IMR-90 (cell line): ENCODE measurements around the gene ZNF771. TPM values are rescaled to one million over a fixed set of nuclear protein-coding genes. Genes with fewer than 3 reads are reported as not detected.

Source experiments
- ATAC-seq: fragments of 200-7000 bp; cut with Tn5 transposase; 2 replicates; pipeline ENCODE4 v1.9.1; 2020; ENCODE audit warnings: low read depth, mild to moderate bottlenecking, moderate library complexity
- BruUV-seq: library from RNA; stranded (reverse); fragments of 400-500 nt; replicated peaks from 2 replicates; lab custom pipeline; 2021; lab: Mats Ljungman, UMichigan
- CTCF ChIA-PET: fragments of 300-600 bp; formaldehyde crosslinking; extraction: SDS; loops from one replicate; lab custom pipeline; 2021; ENCODE audit warnings: antibody characterized with exemption; lab: Yijun Ruan, JAX
- POLR2A ChIA-PET: fragments of 300-600 bp; sonication (Branson Sonifier 250); formaldehyde crosslinking; loops from one replicate; lab custom pipeline; 2022; ENCODE audit warnings: antibody characterized with exemption; ENCODE audit not compliant: unreplicated experiment; lab: Charles Lee
- DNase-seq: peaks from one replicate; pipeline ENCODE4 v3.0.0; 2013
- H2AFZ ChIP-seq: replicated peaks from 2 replicates; pipeline ENCODE3; 2013; ENCODE audit warnings: low read length, mild to moderate bottlenecking; ENCODE audit not compliant: poor library complexity
- H2AK5ac ChIP-seq: 2 replicates; pipeline ENCODE4 v1.6.1; 2013; ENCODE audit warnings: low read depth, low read length, inconsistent platforms
- H2AK9ac ChIP-seq: replicated peaks from 2 replicates; pipeline ENCODE3; 2013; ENCODE audit warnings: mild to moderate bottlenecking, low read depth, low read length, moderate library complexity; ENCODE audit not compliant: poor library complexity
- H2BK120ac ChIP-seq: 2 replicates; pipeline ENCODE4 v1.6.1; 2013; ENCODE audit warnings: low read depth, low read length, inconsistent platforms
- H2BK15ac ChIP-seq: 3 replicates; pipeline ENCODE4 v1.6.1; 2013; ENCODE audit warnings: low read depth, low read length, inconsistent platforms
- H2BK20ac ChIP-seq: 2 replicates; pipeline ENCODE4 v1.6.1; 2013; ENCODE audit warnings: low read depth, mild to moderate bottlenecking, inconsistent platforms, low read length, moderate library complexity
- H2BK5ac ChIP-seq: 2 replicates; pipeline ENCODE4 v1.6.1; 2013; ENCODE audit warnings: mild to moderate bottlenecking, low read depth, low read length, inconsistent platforms; ENCODE audit not compliant: poor library complexity, severe bottlenecking
- H3K14ac ChIP-seq: replicated peaks from 2 replicates; pipeline ENCODE4 v1.6.1; 2013; ENCODE audit warnings: low read depth, low read length, inconsistent platforms
- H3K18ac ChIP-seq: 2 replicates; pipeline ENCODE4 v1.6.1; 2013; ENCODE audit warnings: low read depth, low read length, control low read depth
- H3K23ac ChIP-seq: 2 replicates; pipeline ENCODE4 v1.6.1; 2013; ENCODE audit warnings: low read depth, low read length, inconsistent platforms
- H3K27ac ChIP-seq: 2 replicates; pipeline ENCODE4 v1.5.1; 2013; ENCODE audit warnings: mild to moderate bottlenecking, control low read depth, low read length; ENCODE audit not compliant: insufficient read depth
- H3K27me3 ChIP-seq: 2 replicates; pipeline ENCODE4 v1.6.1; 2013; ENCODE audit warnings: low read length; ENCODE audit not compliant: control insufficient read depth, insufficient read depth
- H3K36me3 ChIP-seq: 2 replicates; pipeline ENCODE4 v1.6.1; 2013; ENCODE audit warnings: low read length, mixed read lengths; ENCODE audit not compliant: control insufficient read depth, insufficient read depth
- H3K4ac ChIP-seq: 2 replicates; pipeline ENCODE4 v1.6.1; 2013; ENCODE audit warnings: low read depth, low read length, inconsistent platforms
- H3K4me1 ChIP-seq: 2 replicates; pipeline ENCODE4 v1.6.1; 2013; ENCODE audit warnings: low read length, mixed read lengths; ENCODE audit not compliant: control insufficient read depth, insufficient read depth
- H3K4me2 ChIP-seq: 2 replicates; pipeline ENCODE4 v1.6.1; 2013; ENCODE audit warnings: low read depth, mild to moderate bottlenecking, control low read depth, low read length, moderate library complexity
- H3K4me3 ChIP-seq: 2 replicates; pipeline ENCODE4 v1.5.1; 2013; ENCODE audit warnings: low read depth, mild to moderate bottlenecking, control low read depth, low read length, moderate library complexity; ENCODE audit not compliant: insufficient read depth
- H3K56ac ChIP-seq: 2 replicates; pipeline ENCODE4 v1.6.1; 2013; ENCODE audit warnings: low read length, inconsistent platforms; ENCODE audit not compliant: insufficient read depth; ENCODE audit errors: extremely low read depth
- H3K79me1 ChIP-seq, 2 experiments: 2 replicates each; pipeline ENCODE4 v1.6.1; 2013; ENCODE audit warnings: low read length in 2 of 2, inconsistent platforms in 1 of 2, low read depth in 1 of 2
- H3K9ac ChIP-seq: 2 replicates; pipeline ENCODE4 v1.6.1; 2013; ENCODE audit warnings: low read depth, low read length, control low read depth
- H3K9me1 ChIP-seq: 2 replicates; pipeline ENCODE4 v1.6.1; 2013; ENCODE audit warnings: low read length, inconsistent platforms; ENCODE audit not compliant: insufficient read depth
- H3K9me3 ChIP-seq: 2 replicates; pipeline ENCODE4 v1.6.1; 2013; ENCODE audit warnings: low read length; ENCODE audit not compliant: control insufficient read depth, insufficient read depth
- H4K20me1 ChIP-seq: 2 replicates; pipeline ENCODE4 v1.6.1; 2013; ENCODE audit warnings: low read length, inconsistent platforms; ENCODE audit not compliant: insufficient read depth
- H4K5ac ChIP-seq: 2 replicates; pipeline ENCODE4 v1.6.1; 2013; ENCODE audit warnings: mild to moderate bottlenecking, low read depth, low read length, control low read depth
- H4K8ac ChIP-seq, 2 experiments: 2 replicates each; pipeline ENCODE4 v1.6.1; 2013; ENCODE audit warnings: low read depth in 2 of 2, low read length in 2 of 2, control low read depth in 1 of 2, inconsistent platforms in 1 of 2
- H4K91ac ChIP-seq: 2 replicates; pipeline ENCODE4 v1.6.1; 2013; ENCODE audit warnings: low read depth, low read length, inconsistent platforms; ENCODE audit not compliant: insufficient read depth
- BHLHE40 ChIP-seq: fragments of 150-350 bp; IDR thresholded peaks from 2 replicates; pipeline ENCODE4 v1.6.1; 2016; ENCODE audit warnings: mild to moderate bottlenecking, low read depth, low read length
- CEBPB ChIP-seq: IDR thresholded peaks from 2 replicates; pipeline ENCODE4 v1.6.1; 2012; ENCODE audit warnings: low read depth, low read length, improper control_type of control experiment
- CHD1 ChIP-seq: IDR thresholded peaks from 2 replicates; pipeline ENCODE4 v1.6.1; 2012; ENCODE audit warnings: low read depth, low read length, improper control_type of control experiment
- CTCF ChIP-seq: conservative IDR thresholded peaks from 2 replicates; pipeline ENCODE4 v1.5.1; 2012; ENCODE audit warnings: mild to moderate bottlenecking, low read depth, low read length, improper control_type of control experiment
- FOS ChIP-seq: fragments of 150-350 bp; IDR thresholded peaks from 2 replicates; pipeline ENCODE4 v1.6.1; 2016; ENCODE audit warnings: low read depth, low read length
- MAFK ChIP-seq: IDR thresholded peaks from 2 replicates; pipeline ENCODE4 v1.6.1; 2012; ENCODE audit warnings: low read depth, low read length, improper control_type of control experiment
- MAZ ChIP-seq: IDR thresholded peaks from 2 replicates; pipeline ENCODE4 v1.6.1; 2012; ENCODE audit warnings: low read depth, mild to moderate bottlenecking, low read length, improper control_type of control experiment, moderate library complexity, borderline replicate concordance
- MXI1 ChIP-seq: IDR thresholded peaks from 2 replicates; pipeline ENCODE4 v1.6.1; 2012; ENCODE audit warnings: low read depth, mild to moderate bottlenecking, low read length, moderate library complexity, borderline replicate concordance
- NFE2L2 ChIP-seq: fragments of 150-350 bp; IDR thresholded peaks from 2 replicates; pipeline ENCODE4 v1.6.1; 2016; ENCODE audit warnings: low read depth, mild to moderate bottlenecking, low read length
- POLR2A ChIP-seq: IDR thresholded peaks from 2 replicates; pipeline ENCODE4 v1.6.1; 2012; ENCODE audit warnings: mild to moderate bottlenecking, low read depth, low read length
- RAD21 ChIP-seq: IDR thresholded peaks from 2 replicates; pipeline ENCODE4 v1.6.1; 2012; ENCODE audit warnings: low read length, improper control_type of control experiment
- RFX5 ChIP-seq: IDR thresholded peaks from 2 replicates; pipeline ENCODE4 v1.8.0; 2012; ENCODE audit warnings: low read depth, mild to moderate bottlenecking, low read length, moderate library complexity
- WGBS, 2 experiments: methylation state at CpG; one replicate each; pipeline versions ENCODE4 v1.1.5 to v1.1.7; 2013; ENCODE audit warnings: missing lambda C conversion rate in 2 of 2; ENCODE audit not compliant: insufficient read length in 1 of 2; ENCODE audit errors: extremely low coverage in 2 of 2; 5-methylcytosine and 5-hydroxymethylcytosine counted together
- dilution Hi-C: fragments of 300-500 bp; cut with HindIII; formaldehyde crosslinking; loops from one replicate; pipeline ENCODE4 v1.14.3; 2018; ENCODE audit warnings: low sequenced_read_pairs; ENCODE audit not compliant: unreplicated experiment
- in situ Hi-C: fragments of 300-500 bp; cut with MboI; formaldehyde crosslinking; loops from 3 replicates; pipeline ENCODE4 v1.14.3; 2019; ENCODE audit warnings: low sequenced_read_pairs, inconsistent platforms, mixed read lengths
- intact Hi-C: fragments of 100-400 bp; cut with micrococcal nuclease; formaldehyde crosslinking; loops from 2 replicates; pipeline ENCODE4 v1.10.0; 2022
- polyA plus RNA-seq, 3 experiments: library from polyadenylated mRNA; depleted of rRNA; stranded (reverse); fragments of >200 nt; gene quantifications; 2 replicates each; pipeline ENCODE4 v1.2.3, GENCODE V29; 2012; ENCODE audit warnings: low replicate concordance in 1 of 3
- total RNA-seq: library from RNA; depleted of rRNA; stranded (reverse); fragments of >200 nt; gene quantifications from 2 replicates; pipeline ENCODE4 v1.2.3, GENCODE V29; 2012
- TF ChIP-seq, protein P1 (sequence below): fragments of 150-350 bp; IDR thresholded peaks from 2 replicates; pipeline ENCODE4 v1.6.1; 2016; ENCODE audit warnings: low read depth, mild to moderate bottlenecking, low read length, moderate library complexity, borderline replicate concordance

Gene ZNF771
- total and polyA plus RNA-seq, 2 of the 4 experiments (the other 2 are of a cell fraction), result 5.2 to 10.9 TPM

DNA sequence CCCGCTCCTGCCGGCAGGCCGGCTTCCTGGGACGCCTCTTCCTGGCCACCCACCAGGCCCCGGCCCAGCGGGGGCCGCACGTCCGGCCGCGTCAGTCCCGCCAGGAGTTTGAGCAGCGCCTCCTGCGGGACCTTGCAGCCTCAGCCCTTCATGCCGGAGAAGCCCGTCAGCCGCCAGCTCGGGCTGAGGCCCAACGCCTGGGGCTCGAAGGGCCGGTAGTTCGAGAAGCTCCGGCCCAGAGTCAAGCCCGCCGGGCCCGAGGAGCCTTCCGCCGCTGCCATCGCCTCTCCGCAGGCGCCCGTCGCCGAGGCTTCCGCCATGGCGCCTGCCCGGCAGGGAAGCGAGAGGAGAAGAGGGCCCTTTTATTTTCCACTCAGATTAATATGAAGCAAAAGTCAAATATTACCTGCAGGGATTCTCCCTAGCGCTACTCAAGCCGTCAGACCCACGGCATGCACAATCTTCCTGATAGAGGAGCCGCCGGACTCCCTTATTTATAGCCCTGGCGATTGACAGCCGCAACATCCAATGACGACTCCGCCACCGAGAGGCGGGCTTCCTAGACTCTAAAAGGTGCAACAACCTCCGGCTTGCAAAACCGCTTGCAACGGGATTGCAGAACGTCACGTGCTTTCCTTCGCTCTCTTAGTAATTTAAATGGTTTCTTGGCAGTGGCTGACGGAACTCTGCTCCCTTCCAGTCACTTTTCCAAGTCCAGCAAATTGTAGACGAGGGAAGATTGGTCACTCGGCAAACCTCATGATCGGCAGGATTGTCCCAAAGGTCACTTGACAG, 38.2 kb downstream of the ZNF771 start, which contains the start of gene SEPHS2:
Gene SEPHS2 (minus strand): TSS at position 467 of the 795 bp plus-strand sequence. CDS start 147 bp downstream, at position 320.
- Histone ChIP-seq H3K9me3 (0 out of 2 replicates have a peak, but pooled peaks cover 5% of the 10 kb centered on the region), H2AK9ac (peak within 1 kb of the TSS; percentile 87), H2AFZ (peak within 1 kb of the TSS; percentile 87), H2BK120ac (peak within 1 kb of the TSS; percentile 48), H4K5ac (peak within 1 kb of the TSS; percentile 97), H4K8ac (peak within 1 kb of the TSS; percentile 80 to 99), H3K18ac (peak within 1 kb of the TSS; percentile 92), H3K36me3 (peaks cover 9% of the 10 kb centered on the region), H3K4ac (peak within 1 kb of the TSS; percentile 88), H3K9ac (peak within 1 kb of the TSS; percentile 80), H3K4me2 (peak within 1 kb of the TSS; percentile 100), H3K14ac (peak within 1 kb of the TSS; percentile 93), H3K56ac (peak within 1 kb of the TSS; percentile 57; the same call in 1 of the 2 replicates), H3K27ac (peak within 1 kb of the TSS; percentile 61), H4K91ac (peak within 1 kb of the TSS; percentile 85), H3K4me1 (peaks cover 5% of the 10 kb centered on the region), H4K20me1 (0 out of 2 replicates have a peak, but pooled peaks cover 4% of the 10 kb centered on the region), H3K79me1 (peaks cover 13 to 22% of the 10 kb centered on the region in 2 experiments), H2BK5ac (peak within 1 kb of the TSS; percentile 81), H3K27me3 (no peaks in the 10 kb centered on the region), H3K23ac (peak within 1 kb of the TSS; percentile 95), H3K9me1 (peaks cover 7% of the 10 kb centered on the region), H2BK20ac (peak within 1 kb of the TSS; percentile 11; the same call in 1 of the 2 replicates), H2AK5ac (peak within 1 kb of the TSS; percentile 98), H3K4me3 (peak within 1 kb of the TSS; percentile 65), H2BK15ac (no peak within 1 kb of the TSS; the same call in 2 of the 3 replicates)
- ChIA-PET CTCF (no interaction called here), POLR2A (interaction anchor here (0.6 kb wide), 1 partner anchor 41 kb away, joined by 4 read pairs; no protein-coding TSS in a partner anchor)
- 5% methylated on average over 26 of the region's 59 CpGs; no CpG with 5 or more reads in 1 of the 2 experiments for WGBS, 2 experiments
- intact Hi-C loops, result no loop called here
- dilution Hi-C loops, result no loop called here
- TSS peak; percentile 81 for BruUV-seq
- ATAC-seq, result peak; percentile 97
- in situ Hi-C loops, result loop anchor here (5.0 kb wide), 2 partner anchors 152 to 187 kb away; no protein-coding TSS in a partner anchor
- DNase-seq, result peak; percentile 97
- TF ChIP-seq MAZ (0 out of 2 replicates have a peak, but pooled peaks have one; percentile 40), RFX5 (no peak), NFE2L2 (no peak), RAD21 (peak; percentile 35), POLR2A (peak; percentile 95), MXI1 (peak; percentile 47; the same call in 1 of the 2 replicates), CTCF (peak; percentile 57), MAFK (no peak), CEBPB (peak; percentile 95), BHLHE40 (peak; percentile 95), FOS (no peak), CHD1 (0 out of 2 replicates have a peak, but pooled peaks have one; percentile 70)
- TF ChIP-seq, protein P1, sequence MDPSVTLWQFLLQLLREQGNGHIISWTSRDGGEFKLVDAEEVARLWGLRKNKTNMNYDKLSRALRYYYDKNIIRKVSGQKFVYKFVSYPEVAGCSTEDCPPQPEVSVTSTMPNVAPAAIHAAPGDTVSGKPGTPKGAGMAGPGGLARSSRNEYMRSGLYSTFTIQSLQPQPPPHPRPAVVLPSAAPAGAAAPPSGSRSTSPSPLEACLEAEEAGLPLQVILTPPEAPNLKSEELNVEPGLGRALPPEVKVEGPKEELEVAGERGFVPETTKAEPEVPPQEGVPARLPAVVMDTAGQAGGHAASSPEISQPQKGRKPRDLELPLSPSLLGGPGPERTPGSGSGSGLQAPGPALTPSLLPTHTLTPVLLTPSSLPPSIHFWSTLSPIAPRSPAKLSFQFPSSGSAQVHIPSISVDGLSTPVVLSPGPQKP, result no peak
